Memory B cell (primary cell): Measurements from ENCODE around the gene MRPL21.
"Not testable (repeated sequence)": the region's sequence is repeated elsewhere in the genome, so short reads cannot be mapped to it uniquely, and the experiment has no call there.

ENCODE experiments used
- ATAC-seq: fragments of 150-1000 bp; cut with Tn5 transposase; 2 replicates; pipeline ENCODE4 v1.10.0; 2021; ENCODE audit warnings: low read depth, mild to moderate bottlenecking, moderate library complexity
- DNase-seq, 2 donors: peaks; one replicate each; pipeline ENCODE4 v3.0.0; 2022; ENCODE audit warnings: low spot score in 2 of 2
- H3K27ac Mint-ChIP-seq: one replicate; pipeline ENCODE4 v1.8.0; 2022; ENCODE audit warnings: mild to moderate bottlenecking, moderate library complexity, mixed read lengths
- H3K27me3 Mint-ChIP-seq: one replicate; pipeline ENCODE4 v1.8.0; 2022; ENCODE audit warnings: mixed read lengths
- H3K36me3 Mint-ChIP-seq: one replicate; pipeline ENCODE4 v1.8.0; 2022; ENCODE audit warnings: mild to moderate bottlenecking, mixed read lengths
- H3K4me1 Mint-ChIP-seq: one replicate; pipeline ENCODE4 v1.8.0; 2022; ENCODE audit warnings: mixed read lengths
- H3K4me3 Mint-ChIP-seq: one replicate; pipeline ENCODE4 v1.8.0; 2022; ENCODE audit warnings: mild to moderate bottlenecking, moderate library complexity, mixed read lengths
- H3K9me3 Mint-ChIP-seq: one replicate; pipeline ENCODE4 v1.8.0; 2022; ENCODE audit warnings: mixed read lengths

The MRPL21 gene

DNA sequence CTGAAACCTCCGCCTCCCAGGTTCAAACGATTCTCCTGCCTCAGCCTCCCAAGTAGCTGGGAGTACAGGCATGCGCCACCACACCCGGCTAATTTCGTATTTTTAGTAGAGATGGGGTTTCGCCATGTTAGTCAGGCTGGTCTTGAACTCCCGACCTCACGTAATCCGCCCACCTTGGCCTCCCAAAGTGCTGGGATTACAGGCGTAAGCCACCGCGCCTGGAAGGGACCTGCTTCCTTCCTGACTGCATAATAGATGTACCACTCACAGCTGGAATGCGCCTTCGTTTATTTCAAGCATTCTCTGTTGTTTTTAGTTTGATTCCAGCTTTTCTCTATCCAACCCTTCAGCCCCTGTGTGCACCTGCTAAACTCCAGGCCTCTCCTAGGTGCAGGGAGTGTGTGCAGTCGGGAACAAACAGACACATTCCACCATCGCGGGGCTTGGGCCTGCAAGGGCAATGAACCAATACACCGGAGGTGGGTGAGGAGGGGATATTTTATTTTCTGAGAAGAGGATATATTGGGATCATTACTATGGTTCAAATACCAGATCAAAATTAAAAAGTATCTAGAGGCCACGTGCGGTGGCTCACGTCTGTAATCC is 47.1 kb downstream of the MRPL21 start:
- H3K4me1 Mint-ChIP-seq, DNase-seq, H3K27ac Mint-ChIP-seq, H3K9me3 Mint-ChIP-seq, H3K36me3 Mint-ChIP-seq, ATAC-seq, H3K27me3 Mint-ChIP-seq: not testable (repeated sequence)
- peak overlapping the region; percentile 34 for H3K4me3 Mint-ChIP-seq

DNA sequence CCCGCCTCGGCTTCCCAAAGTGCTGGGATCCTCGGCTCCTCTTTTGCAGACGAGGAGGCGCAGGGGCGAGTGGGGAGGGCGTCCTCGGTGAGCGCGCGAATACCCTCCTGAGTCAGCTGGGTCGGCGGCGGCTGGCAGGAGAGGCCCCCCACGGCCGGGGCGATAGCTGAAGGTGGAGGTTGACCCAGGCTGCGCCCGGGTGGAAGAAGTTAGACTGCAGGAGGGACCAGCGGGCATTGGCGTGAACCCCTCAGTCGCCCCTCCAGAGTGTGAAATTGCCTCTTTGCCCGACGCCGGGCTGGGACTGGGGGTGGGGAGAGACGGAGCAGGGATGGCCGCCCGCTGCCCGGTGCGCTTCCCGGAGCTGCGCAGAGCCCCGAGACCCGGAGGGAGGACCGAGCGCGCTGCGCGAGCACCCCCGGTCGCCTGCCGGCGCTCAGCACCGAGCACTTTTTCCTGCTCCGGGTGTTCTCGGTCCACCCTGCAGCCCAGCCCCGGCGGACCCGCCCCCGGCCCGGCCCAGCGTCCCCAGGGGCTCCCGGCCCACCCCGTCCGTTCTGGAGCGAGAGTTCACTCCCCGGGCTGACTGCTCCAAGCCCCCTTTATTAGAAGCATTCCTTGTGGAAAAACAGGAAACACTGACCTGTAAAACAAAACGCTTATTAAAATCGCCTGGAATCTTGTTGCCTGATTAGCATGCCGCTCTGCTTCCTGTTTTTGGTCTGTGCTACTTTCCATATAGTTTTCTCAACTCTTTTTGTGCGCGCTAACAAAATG is 48.2 kb downstream of the MRPL21 start:
- peak; percentile 79 for ATAC-seq
- H3K4me3 Mint-ChIP-seq: peak overlapping the region; percentile 80
- peaks cover 7% of the 10 kb centered on the region for H3K27me3 Mint-ChIP-seq
- no peak overlapping the region for H3K27ac Mint-ChIP-seq
- H3K9me3 Mint-ChIP-seq: no peaks in the 10 kb centered on the region
- DNase-seq: peak; percentile 5 to 41
- no peaks in the 10 kb centered on the region for H3K4me1 Mint-ChIP-seq
- H3K36me3 Mint-ChIP-seq: no peaks in the 10 kb centered on the region

DNA sequence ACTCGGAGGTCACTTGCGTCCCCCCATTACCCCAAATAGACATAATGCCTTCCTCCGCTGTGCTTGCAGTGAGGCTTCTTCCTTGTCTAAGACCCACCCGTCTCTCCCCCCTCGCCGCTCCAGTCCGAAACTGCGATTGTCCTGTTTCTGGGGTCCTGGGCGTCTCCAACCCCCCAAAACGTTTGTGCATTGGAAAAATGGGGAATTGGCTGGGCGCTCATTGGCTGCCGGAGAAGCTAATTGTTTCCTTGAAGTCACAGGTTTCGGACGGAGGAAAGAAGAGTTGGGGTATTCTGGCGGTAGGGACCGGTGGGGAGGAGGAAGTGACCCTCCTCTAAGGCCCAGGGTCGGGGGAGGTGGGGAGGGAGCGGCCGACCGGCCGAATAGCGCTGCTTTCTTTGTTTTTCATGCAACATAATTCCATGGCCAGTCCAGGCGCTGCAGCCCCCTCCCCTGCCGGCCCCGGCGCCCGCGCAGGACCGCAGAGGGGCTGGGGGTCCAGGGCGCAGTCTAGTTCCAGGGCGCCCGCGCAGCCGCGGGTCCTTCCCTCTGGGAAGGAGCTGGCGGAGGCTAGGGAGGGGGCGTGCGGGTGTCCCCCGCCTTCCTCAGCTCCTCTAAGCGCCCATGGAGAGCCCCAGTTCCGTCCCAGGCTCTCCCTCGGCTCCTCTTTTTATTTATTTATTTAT is 49.2 kb downstream of the MRPL21 start:
- no peaks in the 10 kb centered on the region for H3K9me3 Mint-ChIP-seq
- no peaks in the 10 kb centered on the region for H3K4me1 Mint-ChIP-seq
- no peak for DNase-seq
- H3K27ac Mint-ChIP-seq: no peak overlapping the region
- peak overlapping the region; percentile 34 for H3K4me3 Mint-ChIP-seq
- no peak for ATAC-seq
- no peaks in the 10 kb centered on the region for H3K36me3 Mint-ChIP-seq
- peaks cover 7% of the 10 kb centered on the region for H3K27me3 Mint-ChIP-seq

DNA sequence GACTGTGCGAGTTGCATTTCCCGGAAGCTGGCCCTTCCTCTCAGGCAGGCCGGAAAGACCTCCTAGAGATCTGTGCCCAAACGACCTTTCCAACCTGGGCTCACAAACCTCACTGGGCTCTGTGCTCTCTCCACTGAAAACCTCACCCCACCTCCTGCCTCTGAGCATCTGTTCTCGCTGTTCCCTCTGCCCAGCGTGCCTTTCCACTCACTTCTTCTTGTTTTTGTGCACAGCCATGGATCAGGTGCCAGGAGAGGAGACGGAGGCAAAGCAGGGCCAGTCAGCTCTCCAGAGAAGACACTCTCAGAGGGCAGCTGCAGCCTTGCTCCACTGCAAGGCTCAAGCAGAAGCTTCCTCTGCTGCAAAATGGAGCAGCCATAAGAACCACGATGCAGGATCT is 51.0 kb downstream of the MRPL21 start:
- no peaks in the 10 kb centered on the region for H3K4me1 Mint-ChIP-seq
- peaks cover 7% of the 10 kb centered on the region for H3K27me3 Mint-ChIP-seq
- ATAC-seq (no peak), DNase-seq (no peak)
- H3K36me3 Mint-ChIP-seq: no peaks in the 10 kb centered on the region
- no peak overlapping the region for H3K27ac Mint-ChIP-seq
- no peaks in the 10 kb centered on the region for H3K9me3 Mint-ChIP-seq
- H3K4me3 Mint-ChIP-seq: no peak overlapping the region

DNA sequence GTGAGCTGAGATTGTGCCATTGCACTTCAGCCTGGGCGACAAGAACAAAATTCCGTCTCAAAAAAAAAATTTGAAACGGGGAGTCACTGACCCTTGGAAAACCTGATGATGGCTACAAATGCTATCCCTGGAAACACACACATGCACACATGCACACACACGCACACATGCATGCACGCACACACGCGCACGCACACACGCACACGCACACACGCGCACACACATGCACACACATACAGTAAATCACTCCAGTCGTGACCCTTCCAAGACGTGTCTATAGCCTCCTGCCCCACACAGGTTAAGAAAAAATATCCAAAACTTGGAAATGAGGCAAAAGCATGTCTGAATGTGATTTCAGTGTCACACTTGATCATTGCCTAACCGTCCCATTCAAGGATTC is 55.2 kb downstream of the MRPL21 start:
- H3K4me3 Mint-ChIP-seq: no peak overlapping the region
- H3K9me3 Mint-ChIP-seq: no peaks in the 10 kb centered on the region
- H3K27me3 Mint-ChIP-seq: no peaks in the 10 kb centered on the region
- DNase-seq: no peak
- no peak for ATAC-seq
- H3K36me3 Mint-ChIP-seq: no peaks in the 10 kb centered on the region
- H3K27ac Mint-ChIP-seq: no peak overlapping the region
- H3K4me1 Mint-ChIP-seq: peaks cover 4% of the 10 kb centered on the region

DNA sequence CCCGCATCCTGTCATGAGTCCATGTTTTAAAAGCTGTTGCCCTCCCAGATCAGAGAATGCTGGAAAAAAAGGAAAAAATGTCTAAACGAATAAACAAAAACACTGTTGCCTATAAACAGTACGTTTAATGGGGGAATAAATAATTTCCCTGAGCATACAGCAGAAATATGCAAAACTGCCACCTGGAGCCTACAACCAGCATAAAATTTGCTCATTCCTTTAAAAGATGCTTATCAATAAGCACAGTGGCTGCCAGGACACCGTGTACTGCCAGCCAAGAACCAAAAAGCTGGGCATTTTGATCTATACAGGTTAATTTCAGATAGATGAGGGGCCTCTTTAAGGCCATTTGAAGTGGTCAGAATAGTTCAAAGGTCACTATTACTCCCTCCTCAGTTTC is 56.2 kb downstream of the MRPL21 start:
- Mint-ChIP-seq H3K27me3 (no peaks in the 10 kb centered on the region), H3K4me1 (peaks cover 8% of the 10 kb centered on the region), H3K9me3 (no peaks in the 10 kb centered on the region), H3K27ac (no peak overlapping the region), H3K4me3 (no peak overlapping the region), H3K36me3 (no peaks in the 10 kb centered on the region)
- ATAC-seq: no peak
- DNase-seq: no peak

DNA sequence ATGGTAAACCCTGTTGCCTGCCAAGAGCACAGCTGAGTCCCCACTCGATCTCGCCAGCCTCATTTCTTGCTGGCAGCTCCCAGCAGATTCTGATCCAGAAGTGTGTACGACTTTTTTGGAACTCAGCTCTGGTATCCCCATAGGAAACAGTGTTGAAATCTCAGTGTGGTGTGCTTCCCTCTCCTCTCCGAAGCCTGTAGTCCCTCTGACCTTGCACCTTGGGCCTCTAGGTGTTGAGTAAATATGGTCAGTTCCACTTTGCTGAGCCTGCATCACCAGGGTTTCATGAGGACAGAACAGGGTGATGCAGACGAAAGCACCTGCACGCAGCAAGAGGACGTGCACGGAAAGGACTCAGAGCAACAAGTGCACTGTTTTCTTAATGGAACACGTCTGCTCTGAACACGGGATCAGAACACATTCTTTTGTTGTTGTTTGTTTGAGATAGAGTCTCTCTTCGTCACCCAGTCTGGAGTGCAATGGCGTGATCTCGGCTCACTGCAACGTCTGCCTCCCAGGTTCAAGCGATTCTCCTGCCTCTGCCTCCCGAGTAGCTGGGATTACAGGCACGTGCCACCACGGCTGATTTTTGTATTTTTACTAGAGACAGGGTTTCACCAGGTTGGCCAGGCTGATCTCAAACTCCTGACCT is 58.2 kb downstream of the MRPL21 start:
- H3K4me1 Mint-ChIP-seq: peaks cover 8% of the 10 kb centered on the region
- H3K9me3 Mint-ChIP-seq: no peaks in the 10 kb centered on the region

DNA sequence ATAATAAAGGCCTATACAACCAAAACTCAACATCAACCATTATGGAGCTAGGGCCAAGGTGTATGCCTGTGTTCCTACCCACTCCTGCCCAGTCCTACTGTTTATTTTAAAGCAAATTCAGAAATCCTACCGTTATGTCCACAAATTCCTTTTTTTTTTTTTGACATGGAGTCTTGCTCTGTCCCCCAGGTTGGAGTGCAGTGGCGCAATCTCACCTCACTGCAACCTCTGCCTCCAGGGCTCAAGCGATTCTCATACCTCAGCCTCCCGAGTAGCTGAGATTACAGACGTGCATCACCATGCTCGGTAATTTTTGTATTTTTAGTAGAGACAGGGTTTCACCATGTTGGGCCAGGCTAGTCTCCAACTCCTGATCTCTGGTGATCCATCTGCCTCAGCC is 58.8 kb downstream of the MRPL21 start:
- Mint-ChIP-seq H3K27me3 (no peaks in the 10 kb centered on the region), H3K9me3 (no peaks in the 10 kb centered on the region), H3K4me3 (peak overlapping the region; percentile 37), H3K27ac (no peak overlapping the region), H3K36me3 (no peaks in the 10 kb centered on the region), H3K4me1 (peaks cover 8% of the 10 kb centered on the region)
- no peak for DNase-seq
- no peak for ATAC-seq

More for the DNA sequence above, 58.2 kb downstream of the MRPL21 start:
- Mint-ChIP-seq H3K36me3 (no peaks in the 10 kb centered on the region), H3K4me3 (peak overlapping the region; percentile 17), H3K27me3 (no peaks in the 10 kb centered on the region), H3K27ac (no peak overlapping the region)
- ATAC-seq (no peak), DNase-seq (no peak)

DNA sequence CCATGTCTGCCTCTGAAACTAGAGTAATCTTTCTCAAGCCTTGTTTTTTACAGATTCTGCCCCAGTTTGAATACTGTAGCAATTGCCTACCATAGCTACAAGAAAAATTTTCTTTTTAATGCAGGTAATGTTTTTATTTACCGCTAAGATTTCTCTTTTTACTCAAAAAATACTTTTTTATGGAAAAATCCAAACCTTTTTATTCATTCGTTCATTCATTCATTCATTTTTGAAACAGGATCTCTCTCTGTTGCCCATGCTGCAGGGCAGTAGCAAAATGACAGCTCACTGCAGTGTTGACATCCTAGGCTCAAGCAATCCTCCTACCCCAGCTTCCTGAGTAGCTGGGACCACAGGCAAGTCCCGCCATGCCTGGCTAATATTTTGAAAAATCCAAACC is 59.3 kb downstream of the MRPL21 start:
- Mint-ChIP-seq H3K36me3 (no peaks in the 10 kb centered on the region), H3K4me3 (peak overlapping the region; percentile 97), H3K27me3 (no peaks in the 10 kb centered on the region), H3K4me1 (peaks cover 8% of the 10 kb centered on the region), H3K9me3 (no peaks in the 10 kb centered on the region), H3K27ac (no peak overlapping the region)
- DNase-seq (no peak), ATAC-seq (no peak)

DNA sequence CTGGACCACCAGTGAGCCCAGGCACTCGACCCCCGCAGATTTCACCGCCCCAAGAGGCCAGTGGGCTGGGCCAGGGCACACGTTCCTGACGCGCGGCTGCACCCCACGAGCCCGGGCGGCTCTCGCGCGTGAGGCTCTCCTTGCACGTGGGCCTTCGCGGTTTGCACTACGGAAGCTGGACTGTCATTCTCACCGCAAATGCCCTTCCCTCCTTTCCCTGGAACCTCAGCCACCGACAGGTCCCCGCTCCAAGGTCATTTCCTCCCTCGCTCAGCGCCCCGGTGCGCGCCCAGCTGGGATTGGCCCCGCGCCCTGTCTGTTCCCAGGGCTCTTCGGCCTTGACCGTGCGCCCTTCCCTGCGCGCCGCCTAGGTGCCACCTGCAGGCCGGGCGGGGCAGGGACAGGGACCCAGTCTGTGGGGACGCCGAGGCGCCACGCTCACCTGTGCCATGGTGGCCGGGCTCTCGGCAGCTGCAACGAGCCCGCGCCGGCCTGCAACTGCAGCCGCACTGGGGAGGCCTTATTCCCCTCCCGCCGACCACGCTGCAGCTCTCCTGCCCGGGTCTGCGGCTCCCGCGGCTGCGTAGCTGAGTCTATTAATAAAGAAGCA is 59.8 kb downstream of the MRPL21 start:
- no peaks in the 10 kb centered on the region for H3K9me3 Mint-ChIP-seq
- H3K4me1 Mint-ChIP-seq: peaks cover 8% of the 10 kb centered on the region
- ATAC-seq: peak; percentile 62
- peak overlapping the region; percentile 53 for H3K27ac Mint-ChIP-seq
- H3K4me3 Mint-ChIP-seq: peak overlapping the region; percentile 97
- H3K36me3 Mint-ChIP-seq: no peaks in the 10 kb centered on the region
- peak; percentile 62 to 67 for DNase-seq
- no peaks in the 10 kb centered on the region for H3K27me3 Mint-ChIP-seq

DNA sequence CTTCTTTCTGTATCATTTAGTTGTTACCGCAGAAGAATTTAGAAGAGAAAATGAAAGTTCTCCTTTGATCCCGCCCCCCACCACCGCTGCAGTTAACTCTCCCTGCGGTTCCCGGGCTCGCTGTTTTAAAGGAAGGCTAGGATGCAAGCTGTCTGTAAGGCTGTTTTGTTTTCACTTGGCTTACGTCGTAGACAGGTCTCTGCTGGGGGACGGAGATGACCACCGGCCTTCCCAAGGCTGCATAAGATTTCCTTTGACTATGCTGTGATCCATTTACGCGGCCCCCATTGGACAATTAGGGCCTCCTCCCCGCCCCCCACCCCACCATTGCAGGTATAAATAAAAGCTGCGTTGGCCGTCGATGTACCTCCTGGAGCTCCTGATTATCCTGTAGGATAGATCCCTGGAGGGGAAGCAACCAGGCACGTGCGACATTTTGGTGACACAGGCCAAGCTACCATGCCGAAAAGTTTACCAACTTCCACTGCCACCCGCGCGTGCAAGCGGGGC is 60.5 kb downstream of the MRPL21 start:
- Mint-ChIP-seq H3K4me1 (peaks cover 8% of the 10 kb centered on the region), H3K4me3 (peak overlapping the region; percentile 97), H3K27me3 (no peaks in the 10 kb centered on the region), H3K27ac (peak overlapping the region; percentile 53), H3K36me3 (no peaks in the 10 kb centered on the region), H3K9me3 (no peaks in the 10 kb centered on the region)
- ATAC-seq (no peak), DNase-seq (peak in 1 of 2 donors; percentile 32)

DNA sequence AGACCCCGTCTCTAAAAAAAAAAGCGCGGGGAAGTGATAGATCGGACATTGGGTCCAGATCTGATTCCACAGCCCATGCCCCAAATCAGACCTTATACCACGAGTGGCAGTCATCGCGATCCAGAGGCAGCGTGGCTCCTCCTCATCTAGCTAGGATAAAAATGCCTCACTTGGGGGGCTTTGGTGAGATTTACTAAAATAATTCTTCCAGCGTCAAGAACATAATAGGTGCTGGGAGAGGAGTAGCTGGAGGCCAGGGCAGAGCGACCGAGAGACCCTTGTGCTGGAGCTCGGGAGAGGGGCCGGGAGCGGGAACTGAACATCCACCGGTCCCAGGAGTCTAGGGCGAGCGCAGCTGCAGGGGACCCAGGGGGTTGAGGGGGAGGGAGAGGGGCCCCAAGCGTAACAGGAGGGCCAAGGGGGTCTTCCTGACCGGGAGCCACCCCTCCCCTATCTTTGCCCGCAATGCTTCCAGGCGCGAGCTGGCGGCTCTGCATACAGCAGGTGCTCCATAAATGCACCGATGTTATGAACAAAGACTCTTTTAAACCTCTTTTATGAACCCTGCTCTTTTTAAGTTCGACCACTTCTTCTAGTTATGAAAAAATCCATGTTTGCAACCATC is 61.1 kb downstream of the MRPL21 start:
- no peaks in the 10 kb centered on the region for H3K36me3 Mint-ChIP-seq
- H3K27me3 Mint-ChIP-seq: no peaks in the 10 kb centered on the region
- peak overlapping the region; percentile 97 for H3K4me3 Mint-ChIP-seq
- H3K4me1 Mint-ChIP-seq: peaks cover 14% of the 10 kb centered on the region
- no peak for DNase-seq
- H3K9me3 Mint-ChIP-seq: no peaks in the 10 kb centered on the region
- H3K27ac Mint-ChIP-seq: peak overlapping the region; percentile 7
- no peak for ATAC-seq

DNA sequence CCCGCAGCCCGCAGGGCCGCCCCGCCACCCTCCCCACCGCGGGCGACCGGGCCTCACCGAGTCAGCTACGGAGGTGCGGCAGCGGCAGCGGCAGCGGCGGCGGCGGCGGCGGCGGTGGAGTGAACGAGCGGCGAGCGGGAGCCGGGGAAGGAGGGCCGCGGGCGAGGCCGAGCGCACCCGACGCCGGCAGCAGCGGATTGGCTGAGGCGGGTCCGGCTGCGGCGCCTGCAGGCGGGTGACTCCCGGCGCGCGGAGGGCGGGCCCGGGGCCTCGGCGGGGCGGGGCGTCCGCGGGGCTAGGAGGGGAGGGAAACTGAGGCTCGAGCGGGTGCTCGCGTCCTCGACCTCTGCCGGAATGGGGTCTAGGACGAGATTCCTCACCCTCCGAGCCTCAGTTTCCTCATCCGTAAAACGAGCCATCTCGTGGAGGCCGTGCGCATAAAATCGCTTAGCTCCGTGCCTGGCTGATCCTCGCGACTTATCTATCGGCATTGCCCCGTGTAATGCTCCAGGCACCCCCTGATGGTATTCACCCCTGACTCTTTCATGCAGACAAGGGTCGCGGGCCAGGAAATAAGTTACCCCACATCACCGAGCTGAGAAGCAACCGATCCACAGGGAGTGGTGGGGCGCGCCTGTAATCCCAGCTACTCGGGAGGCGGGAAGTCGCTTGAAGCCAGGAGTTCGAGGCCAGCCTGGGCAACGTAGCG is 61.8 kb downstream of the MRPL21 start, which contains the start of gene CPT1A:
Gene CPT1A, minus strand, starts transcription at position 199 of the 709 bp plus-strand sequence. CDS start 26,442 bp downstream, outside the sequence.
- DNase-seq (peak; percentile 54 to 65), ATAC-seq (peak; percentile 40)
- H3K27me3 Mint-ChIP-seq: no peaks in the 10 kb centered on the region
- H3K9me3 Mint-ChIP-seq: no peaks in the 10 kb centered on the region
- peak within 1 kb of the TSS; percentile 97 for H3K4me3 Mint-ChIP-seq
- no peaks in the 10 kb centered on the region for H3K36me3 Mint-ChIP-seq
- peaks cover 14% of the 10 kb centered on the region for H3K4me1 Mint-ChIP-seq
- peak within 1 kb of the TSS; percentile 7 for H3K27ac Mint-ChIP-seq
